Esophagus mucosa (tissue), 1 donor: ENCODE results near the gene SIGLEC6. TPM values are rescaled to one million over a fixed set of nuclear protein-coding genes. Genes with fewer than 3 reads are reported as not detected.

Source experiments
- ATAC-seq: fragments of 200-7000 bp; cut with Tn5 transposase; one replicate; pipeline ENCODE4 v1.9.1; 2020
- total RNA-seq: library from RNA; stranded (reverse); gene quantifications from one replicate; pipeline ENCODE4 v1.2.4, GENCODE V29; 2023
- donor health status: DM: yes; HTN: yes; CAD: no.

SIGLEC6 gene
- total RNA-seq, 1 donor from 2014 or later = 0.44 TPM

DNA sequence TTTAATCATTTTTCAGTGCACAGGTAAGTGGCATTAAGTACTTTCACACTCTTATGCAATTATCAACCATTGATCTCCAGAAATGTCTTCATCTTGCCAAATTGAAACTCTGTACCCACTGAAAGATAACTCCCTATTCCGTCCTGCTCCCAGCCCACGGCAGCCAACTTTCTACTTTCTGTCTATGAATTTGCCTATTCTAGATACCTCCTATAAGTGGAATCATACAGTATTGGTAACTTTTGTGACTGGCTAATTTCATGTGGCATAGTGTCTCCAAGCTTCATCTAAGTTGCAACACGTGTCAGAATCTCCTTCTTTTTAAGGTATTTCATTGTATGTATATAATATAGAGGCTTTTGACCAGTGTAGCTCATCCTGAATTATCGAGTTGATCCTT, 58.9 kb downstream of the SIGLEC6 start:
- ATAC-seq = no peak

DNA sequence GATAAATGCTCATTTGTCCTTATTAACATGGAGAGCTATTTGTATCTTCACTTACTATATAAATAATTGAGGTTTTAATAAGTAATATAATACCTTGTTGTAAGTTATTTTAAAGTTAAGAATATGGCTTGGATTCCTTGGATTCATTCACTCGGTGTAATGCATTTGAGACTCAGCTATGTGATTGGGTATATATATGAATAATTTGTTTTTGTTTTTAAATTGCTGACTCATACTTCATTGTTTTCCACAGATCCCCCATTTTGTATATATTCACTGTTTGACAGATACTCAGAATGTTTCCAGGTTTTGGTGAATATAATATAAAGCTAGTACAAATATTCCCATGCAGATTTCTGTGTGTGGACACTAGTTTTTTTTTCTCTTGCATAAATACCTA, 59.9 kb downstream of the SIGLEC6 start:
- no peak for ATAC-seq

DNA sequence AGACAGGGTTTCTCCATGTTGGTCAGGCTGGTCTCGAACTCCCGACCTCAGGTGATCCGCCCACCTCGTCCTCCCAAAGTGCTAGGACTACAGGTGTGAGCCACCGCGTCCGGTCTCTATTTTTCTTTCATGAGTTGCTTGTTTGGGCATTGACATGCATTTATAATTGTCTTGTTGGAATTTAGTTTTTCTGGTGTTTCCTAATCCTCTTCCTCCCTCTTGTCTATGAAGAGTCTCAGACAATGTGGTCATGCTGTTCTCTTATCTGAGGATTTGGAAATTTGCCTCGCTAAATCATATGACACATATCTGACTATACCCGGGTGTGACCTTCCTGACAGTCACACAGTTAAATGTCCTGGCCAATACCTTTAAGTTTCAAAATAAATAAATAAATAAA, 60.5 kb downstream of the SIGLEC6 start:
- no peak for ATAC-seq

DNA sequence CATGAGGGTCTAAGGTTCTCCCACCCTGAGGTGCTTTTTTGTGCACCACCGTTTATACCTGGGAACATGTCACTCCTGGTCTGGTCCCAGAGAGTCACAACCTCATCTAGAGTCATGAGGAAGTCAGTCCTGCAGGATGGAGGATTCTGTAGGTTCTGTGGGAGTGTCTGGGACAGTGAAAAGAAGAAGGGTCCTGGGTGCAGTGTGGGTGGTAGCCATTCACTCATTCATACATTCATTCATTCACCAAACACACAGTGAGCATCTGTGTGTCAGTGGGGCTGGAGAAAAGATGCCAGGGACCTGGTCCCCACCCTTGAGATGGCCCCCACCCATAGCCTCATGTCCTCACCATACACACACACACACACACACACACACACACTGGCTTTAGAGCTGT, 61.8 kb downstream of the SIGLEC6 start:
- ATAC-seq = no peak

DNA sequence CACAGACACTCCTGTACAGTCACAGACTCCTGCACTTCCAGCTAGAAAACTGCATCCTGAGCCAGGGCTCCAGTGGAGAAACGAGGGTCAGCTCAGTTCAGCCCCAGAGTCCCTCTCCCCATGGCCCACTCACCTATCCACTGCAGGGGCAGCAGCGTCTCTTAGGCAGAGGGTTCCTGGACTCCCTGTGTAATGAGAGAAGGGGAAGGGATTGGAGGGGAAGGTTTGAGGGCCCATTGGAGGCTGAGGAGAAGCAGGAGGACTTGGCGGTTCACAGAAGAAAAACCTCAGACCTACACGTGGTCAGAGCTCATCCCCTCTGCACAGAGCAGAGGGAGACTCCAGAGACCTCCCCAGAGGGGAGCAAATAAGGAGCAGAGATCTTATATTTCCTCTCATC, 62.3 kb downstream of the SIGLEC6 start:
- no peak for ATAC-seq

DNA sequence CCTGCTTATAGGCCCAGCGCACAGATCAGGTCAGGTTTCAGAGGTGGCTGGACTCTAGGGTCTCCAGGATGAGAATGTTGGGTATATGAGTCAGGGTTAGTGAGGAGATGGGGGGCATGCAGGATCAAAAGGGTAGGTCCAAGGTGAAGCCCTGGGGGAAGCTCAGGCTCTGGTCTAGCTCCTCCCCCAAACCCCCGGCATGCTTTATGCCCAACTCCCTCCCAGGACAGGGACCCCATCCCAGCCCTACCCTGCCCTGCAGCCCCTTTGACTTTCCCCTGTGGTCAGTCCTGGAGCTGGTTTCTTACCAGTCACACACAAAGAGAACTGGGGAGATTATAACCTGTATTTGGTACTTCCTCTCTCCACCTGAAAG, 62.9 kb downstream of the SIGLEC6 start:
- no peak for ATAC-seq

DNA sequence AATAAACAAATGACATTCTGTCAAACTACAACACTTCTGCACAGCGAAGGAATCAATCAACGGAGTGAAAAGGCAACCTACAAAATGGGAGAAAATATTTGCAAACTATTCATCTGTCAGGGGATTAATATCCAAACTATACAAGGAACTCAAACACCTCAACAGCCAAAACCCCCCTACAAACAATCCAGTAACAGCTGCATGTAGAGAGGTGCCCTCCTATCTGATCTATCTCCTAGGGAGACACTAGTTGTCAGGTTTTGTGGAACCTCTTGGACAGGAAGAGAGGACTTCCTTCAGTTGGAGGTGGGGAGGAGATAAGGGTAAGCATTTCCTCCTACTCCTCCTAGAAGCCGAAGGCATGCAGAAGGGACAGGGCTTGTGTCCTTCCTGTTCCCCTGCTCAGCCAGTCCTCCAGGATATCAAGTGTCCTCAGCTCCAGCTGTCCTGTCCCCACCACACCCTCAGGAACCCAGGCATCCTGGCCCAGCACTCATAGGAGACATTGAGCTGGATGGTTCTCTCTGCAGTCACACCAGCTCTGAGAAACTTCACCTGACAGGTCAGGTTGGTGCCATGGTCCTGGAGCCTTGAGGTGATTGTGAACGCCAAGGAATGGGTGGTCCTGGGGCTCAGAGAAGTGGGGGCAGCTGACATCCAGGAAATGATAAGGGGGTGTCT, 63.5 kb downstream of the SIGLEC6 start:
- no peak for ATAC-seq

Other genes starting within 250 kb of the SIGLEC6 start
- gene IGLON5, start 220.0 kb downstream of the SIGLEC6 start, total RNA-seq = not detected
- gene VSIG10L, start 189.5 kb downstream of the SIGLEC6 start, total RNA-seq = 103 TPM
- gene ETFB, start 165.3 kb downstream of the SIGLEC6 start, total RNA-seq = 142 TPM
- gene CLDND2, start 162.7 kb downstream of the SIGLEC6 start, total RNA-seq = 1.1 TPM
- not detected for gene NKG7, start 159.0 kb downstream of the SIGLEC6 start, total RNA-seq
- not detected for gene LIM2, start 143.7 kb downstream of the SIGLEC6 start, total RNA-seq
- not detected for gene C19orf84, start 141.1 kb downstream of the SIGLEC6 start, total RNA-seq
- gene SIGLEC10, start 114.0 kb downstream of the SIGLEC6 start, total RNA-seq = 2.0 TPM
- gene SIGLEC8, start 73.2 kb downstream of the SIGLEC6 start, total RNA-seq = not detected
- not detected for gene CEACAM18, start 53.1 kb downstream of the SIGLEC6 start, total RNA-seq
- not detected for gene SIGLEC12, start 29.9 kb downstream of the SIGLEC6 start, total RNA-seq
- gene ZNF175, start 39.6 kb upstream of the SIGLEC6 start, total RNA-seq = 5.8 TPM
- not detected for gene SIGLEC5, start 98.7 kb upstream of the SIGLEC6 start, total RNA-seq
- 0.80 TPM for gene SIGLEC14, start 115.2 kb upstream of the SIGLEC6 start, total RNA-seq
- gene SPACA6, start 161.7 kb upstream of the SIGLEC6 start, total RNA-seq = 3.0 TPM
- gene HAS1, start 192.3 kb upstream of the SIGLEC6 start, total RNA-seq = not detected
- gene FPR1, start 220.2 kb upstream of the SIGLEC6 start, total RNA-seq = 1.2 TPM
- 0.36 TPM for gene FPR2, start 229.5 kb upstream of the SIGLEC6 start, total RNA-seq